Fibroblast of the aortic adventitia (primary cell): Measurements from ENCODE around the gene EGFR. TPM values are rescaled to one million over a fixed set of nuclear protein-coding genes. Genes with fewer than 3 reads are reported as not detected.
A peak's percentile ranks its signal among the peaks of the same experiment; 100 is the strongest.

Experiments used
- DNase-seq: peaks from one replicate; pipeline ENCODE4 v3.0.0-alpha.2; 2010; ENCODE audit warnings: low read depth
- H3K4me3 ChIP-seq: 2 replicates; pipeline ENCODE4 v1.5.1; 2011; ENCODE audit warnings: low read depth, mild to moderate bottlenecking, control low read depth, low read length, moderate library complexity
- total RNA-seq: library from RNA; depleted of rRNA; stranded (reverse); fragments of >200 nt; gene quantifications from 2 replicates; pipeline ENCODE4 v1.2.3, GENCODE V29; 2012; ENCODE audit warnings: low replicate concordance
- TF ChIP-seq, protein P1 (sequence below): IDR thresholded peaks from 2 replicates; pipeline ENCODE4 v1.5.1; 2011; ENCODE audit warnings: mild to moderate bottlenecking, low read length, control low read depth, inconsistent platforms; ENCODE audit not compliant: insufficient read depth

EGFR gene
- 48.3 and 147 TPM in 2 replicates for total RNA-seq

- peak within 1 kb of the TSS; percentile 79 for H3K4me3 ChIP-seq
- peak; percentile 76 for DNase-seq
- TF ChIP-seq, protein P1, sequence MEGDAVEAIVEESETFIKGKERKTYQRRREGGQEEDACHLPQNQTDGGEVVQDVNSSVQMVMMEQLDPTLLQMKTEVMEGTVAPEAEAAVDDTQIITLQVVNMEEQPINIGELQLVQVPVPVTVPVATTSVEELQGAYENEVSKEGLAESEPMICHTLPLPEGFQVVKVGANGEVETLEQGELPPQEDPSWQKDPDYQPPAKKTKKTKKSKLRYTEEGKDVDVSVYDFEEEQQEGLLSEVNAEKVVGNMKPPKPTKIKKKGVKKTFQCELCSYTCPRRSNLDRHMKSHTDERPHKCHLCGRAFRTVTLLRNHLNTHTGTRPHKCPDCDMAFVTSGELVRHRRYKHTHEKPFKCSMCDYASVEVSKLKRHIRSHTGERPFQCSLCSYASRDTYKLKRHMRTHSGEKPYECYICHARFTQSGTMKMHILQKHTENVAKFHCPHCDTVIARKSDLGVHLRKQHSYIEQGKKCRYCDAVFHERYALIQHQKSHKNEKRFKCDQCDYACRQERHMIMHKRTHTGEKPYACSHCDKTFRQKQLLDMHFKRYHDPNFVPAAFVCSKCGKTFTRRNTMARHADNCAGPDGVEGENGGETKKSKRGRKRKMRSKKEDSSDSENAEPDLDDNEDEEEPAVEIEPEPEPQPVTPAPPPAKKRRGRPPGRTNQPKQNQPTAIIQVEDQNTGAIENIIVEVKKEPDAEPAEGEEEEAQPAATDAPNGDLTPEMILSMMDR: no peak
Observed at GRCh38 chr7:55018361-55019190, at the start of gene EGFR. TSS of gene EGFR (plus strand) at chr7:55019017. CDS start at chr7:55019278, 261 bp downstream.

DNA sequence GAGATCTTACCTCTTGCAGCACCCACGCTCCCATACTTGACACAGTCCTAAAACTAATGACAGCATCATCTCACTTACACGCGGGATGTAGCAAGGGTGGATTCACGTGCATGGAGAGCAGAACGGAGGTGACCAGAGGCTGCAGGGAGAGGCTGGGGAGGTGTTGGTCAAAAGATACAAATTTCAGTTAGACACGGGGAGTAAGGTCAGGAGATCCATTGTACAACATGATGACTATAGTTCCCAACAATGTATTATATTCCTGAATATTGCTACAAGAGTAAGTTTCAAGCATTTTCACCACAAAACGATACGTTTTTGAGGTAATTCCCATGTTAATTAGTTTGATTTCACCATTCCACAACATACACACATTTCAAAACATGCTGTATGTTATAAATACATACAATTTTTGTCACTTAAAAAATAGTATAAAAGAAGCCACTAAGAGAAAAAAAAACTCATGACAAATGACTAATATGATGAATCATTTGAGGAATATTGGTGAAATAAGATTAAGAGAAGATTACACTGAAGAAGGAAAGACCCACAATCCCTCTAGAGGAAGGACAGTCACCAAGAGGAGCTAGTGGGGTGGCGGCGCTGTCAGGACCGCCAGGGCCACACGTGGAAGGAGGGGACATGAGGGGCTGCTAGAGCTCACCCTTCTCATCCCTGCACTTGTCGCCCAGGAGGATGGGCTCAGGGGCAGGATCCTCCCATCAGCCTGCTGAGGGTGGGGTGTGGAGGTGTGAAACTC, 49.4 kb upstream of the EGFR start:
- no peak for DNase-seq
- TF ChIP-seq, protein P1: no peak
- no peak overlapping the region for H3K4me3 ChIP-seq

DNA sequence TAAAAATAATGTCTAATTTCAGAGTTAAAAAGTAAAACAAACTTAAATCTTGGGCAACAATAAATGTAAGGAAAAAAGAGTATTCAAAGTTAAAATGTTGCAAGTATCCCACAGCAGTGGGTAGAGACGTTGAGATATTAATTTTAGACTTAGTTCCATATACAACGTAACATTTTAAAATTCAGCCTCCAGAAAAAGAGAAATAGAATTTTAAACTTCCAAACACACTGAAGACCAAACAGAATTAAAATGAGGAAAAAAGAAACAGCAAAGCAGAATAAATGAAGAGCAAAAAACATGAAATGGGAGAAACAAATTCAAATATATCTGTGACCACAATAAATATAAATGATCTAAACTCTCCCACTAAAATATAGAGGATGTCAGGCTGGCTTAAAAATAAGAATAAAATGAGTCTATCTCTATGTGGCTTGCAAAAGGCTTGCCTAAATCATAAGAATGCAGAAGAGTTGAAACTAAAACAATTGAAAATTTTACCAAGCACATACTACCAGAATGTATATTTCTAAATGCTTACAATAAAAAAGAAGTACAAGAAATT, 46.0 kb upstream of the EGFR start:
- DNase-seq: no peak

GRCh38 chr7:54978364-54979116, 40.3 kb upstream of the EGFR start:
- H3K4me3 ChIP-seq: no peak overlapping the region
- no peak for DNase-seq
- TF ChIP-seq, protein P1: no peak

More for the DNA sequence above, 46.0 kb upstream of the EGFR start:
- no peak overlapping the region for H3K4me3 ChIP-seq
- TF ChIP-seq, protein P1: no peak

GRCh38 chr7:54980521-54980920, 38.3 kb upstream of the EGFR start:
- TF ChIP-seq, protein P1: no peak
- H3K4me3 ChIP-seq: no peak overlapping the region
- DNase-seq: no peak

- H3K4me3 ChIP-seq: no peak overlapping the region
- TF ChIP-seq, protein P1: no peak
- DNase-seq: no peak
Observed at GRCh38 chr7:54981913-54982312, 36.9 kb upstream of the EGFR start.
